GM12878 (cell line): ENCODE results near the gene FDPS.

Source experiments
- RELA ChIP-seq: fragments of 450-650 bp; IDR thresholded peaks from 2 replicates; pipeline ENCODE4 v1.8.0; 2014; ENCODE audit warnings: borderline replicate concordance; ENCODE audit not compliant: partially characterized antibody
- TF ChIP-seq, protein P1 (sequence below): IDR thresholded peaks from 2 replicates; pipeline ENCODE4 v1.6.1; 2011; ENCODE audit warnings: borderline replicate concordance, low read depth, mild to moderate bottlenecking, moderate library complexity, low read length; ENCODE audit not compliant: insufficient read depth, poor library complexity, severe bottlenecking

GRCh38 chr1:155269381-155269780 is 39.3 kb upstream of the FDPS start:
- TF ChIP-seq, protein P1, sequence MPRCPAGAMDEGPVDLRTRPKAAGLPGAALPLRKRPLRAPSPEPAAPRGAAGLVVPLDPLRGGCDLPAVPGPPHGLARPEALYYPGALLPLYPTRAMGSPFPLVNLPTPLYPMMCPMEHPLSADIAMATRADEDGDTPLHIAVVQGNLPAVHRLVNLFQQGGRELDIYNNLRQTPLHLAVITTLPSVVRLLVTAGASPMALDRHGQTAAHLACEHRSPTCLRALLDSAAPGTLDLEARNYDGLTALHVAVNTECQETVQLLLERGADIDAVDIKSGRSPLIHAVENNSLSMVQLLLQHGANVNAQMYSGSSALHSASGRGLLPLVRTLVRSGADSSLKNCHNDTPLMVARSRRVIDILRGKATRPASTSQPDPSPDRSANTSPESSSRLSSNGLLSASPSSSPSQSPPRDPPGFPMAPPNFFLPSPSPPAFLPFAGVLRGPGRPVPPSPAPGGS = no peak
- TF ChIP-seq RELA = no peak
